GM20000 (cell line): ENCODE data around the gene SAMD9L.
A peak's percentile ranks its signal among the peaks of the same experiment; 100 is the strongest.

Experiments used
- DNase-seq: peaks from one replicate; pipeline ENCODE4 v3.0.0; 2012; ENCODE audit warnings: low spot score
- TF ChIP-seq, protein P1 (sequence below): IDR thresholded peaks from 2 replicates; pipeline ENCODE4 v1.5.1; 2012; ENCODE audit warnings: mild to moderate bottlenecking, control low read depth; ENCODE audit errors: extremely low read depth, missing control alignments

SAMD9L gene

DNA sequence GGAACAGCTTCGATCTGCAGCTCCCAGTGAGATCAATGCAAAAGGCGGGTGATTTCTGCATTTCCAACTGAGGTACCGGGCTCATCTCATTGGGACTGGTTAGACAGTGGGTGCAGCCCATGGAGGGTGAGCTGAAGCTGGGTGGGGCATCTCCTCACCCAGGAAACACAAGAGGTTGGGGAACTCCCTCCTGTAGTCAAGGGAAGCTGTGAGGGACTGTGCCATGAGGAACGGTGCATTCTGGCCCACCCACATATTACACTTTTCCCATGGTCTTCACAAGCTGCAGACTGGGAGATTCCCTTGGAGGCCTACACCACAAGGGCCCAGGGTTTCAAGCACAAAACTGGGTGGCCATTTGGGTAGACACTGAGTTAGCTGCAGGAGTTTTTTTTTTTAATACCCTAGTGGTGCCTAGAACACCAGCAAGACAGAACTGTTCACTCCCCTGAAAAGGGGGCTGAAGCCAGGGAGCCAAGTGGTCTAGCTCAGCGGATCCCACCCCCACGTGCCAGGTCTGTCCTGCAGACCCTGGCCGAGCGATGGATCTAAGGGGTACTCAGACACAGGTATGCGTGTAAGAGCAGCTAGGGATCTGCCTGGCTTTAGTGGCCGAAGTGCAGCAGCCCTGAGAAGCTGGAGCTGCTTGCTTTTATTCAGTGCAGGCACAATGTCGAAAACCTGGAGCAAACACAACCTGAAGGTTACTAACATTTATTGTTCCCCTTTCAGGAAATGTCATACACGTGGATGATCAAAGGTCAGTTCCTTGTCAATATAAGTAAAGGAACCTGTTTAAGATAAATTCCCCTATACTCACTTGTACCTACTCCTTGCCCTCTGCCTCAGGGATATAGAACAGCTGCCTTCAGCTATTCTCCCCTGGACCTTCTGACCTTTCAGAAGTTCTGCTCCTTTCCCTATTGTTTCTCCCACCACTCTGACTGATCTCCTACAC, 27.3 kb downstream of the SAMD9L start:
- TF ChIP-seq, protein P1, sequence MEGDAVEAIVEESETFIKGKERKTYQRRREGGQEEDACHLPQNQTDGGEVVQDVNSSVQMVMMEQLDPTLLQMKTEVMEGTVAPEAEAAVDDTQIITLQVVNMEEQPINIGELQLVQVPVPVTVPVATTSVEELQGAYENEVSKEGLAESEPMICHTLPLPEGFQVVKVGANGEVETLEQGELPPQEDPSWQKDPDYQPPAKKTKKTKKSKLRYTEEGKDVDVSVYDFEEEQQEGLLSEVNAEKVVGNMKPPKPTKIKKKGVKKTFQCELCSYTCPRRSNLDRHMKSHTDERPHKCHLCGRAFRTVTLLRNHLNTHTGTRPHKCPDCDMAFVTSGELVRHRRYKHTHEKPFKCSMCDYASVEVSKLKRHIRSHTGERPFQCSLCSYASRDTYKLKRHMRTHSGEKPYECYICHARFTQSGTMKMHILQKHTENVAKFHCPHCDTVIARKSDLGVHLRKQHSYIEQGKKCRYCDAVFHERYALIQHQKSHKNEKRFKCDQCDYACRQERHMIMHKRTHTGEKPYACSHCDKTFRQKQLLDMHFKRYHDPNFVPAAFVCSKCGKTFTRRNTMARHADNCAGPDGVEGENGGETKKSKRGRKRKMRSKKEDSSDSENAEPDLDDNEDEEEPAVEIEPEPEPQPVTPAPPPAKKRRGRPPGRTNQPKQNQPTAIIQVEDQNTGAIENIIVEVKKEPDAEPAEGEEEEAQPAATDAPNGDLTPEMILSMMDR: no peak
- DNase-seq: no peak

- DNase-seq: no peak
- TF ChIP-seq, protein P1: no peak
Measured at GRCh38 chr7:93119191-93119905, 28.8 kb downstream of the SAMD9L start.

- TF ChIP-seq, protein P1: no peak
Measured at GRCh38 chr7:93117852-93118530, 30.2 kb downstream of the SAMD9L start, which contains the start of gene SAMD9. Gene SAMD9 (minus strand): TSS chr7:93117979. CDS start chr7:93106097, 11,882 bp downstream.

GRCh38 chr7:93117327-93117726, 30.9 kb downstream of the SAMD9L start:
- DNase-seq: no peak

More at GRCh38 chr7:93117852-93118530, 30.2 kb downstream of the SAMD9L start, which contains the start of gene SAMD9:
- DNase-seq: peak; percentile 79

GRCh38 chr7:93115796-93116195, 32.4 kb downstream of the SAMD9L start:
- TF ChIP-seq, protein P1: no peak
- no peak for DNase-seq

More at GRCh38 chr7:93117327-93117726, 30.9 kb downstream of the SAMD9L start:
- TF ChIP-seq, protein P1: no peak

DNA sequence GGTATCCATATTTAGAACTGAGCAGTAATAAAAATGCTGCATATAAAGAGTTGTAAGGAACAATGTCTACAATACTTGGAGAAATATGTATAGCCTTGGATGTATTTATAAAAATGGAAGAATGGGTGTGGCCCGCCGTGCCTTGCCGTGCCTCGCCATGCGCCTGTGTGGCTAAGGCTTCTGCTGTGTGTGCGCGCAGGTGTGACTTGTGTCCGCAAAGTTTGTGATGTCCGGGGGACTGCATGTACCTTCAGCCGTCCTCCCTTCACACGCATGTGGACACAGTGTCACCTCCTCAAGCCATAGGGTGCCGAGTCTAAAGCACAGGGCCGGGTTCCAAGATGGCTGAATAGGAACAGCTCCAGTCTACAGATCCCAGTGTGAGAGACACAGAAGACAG, 40.2 kb downstream of the SAMD9L start:
- TF ChIP-seq, protein P1: no peak
- DNase-seq: no peak
